ENCODE data around the gene NEURL3.

DNA sequence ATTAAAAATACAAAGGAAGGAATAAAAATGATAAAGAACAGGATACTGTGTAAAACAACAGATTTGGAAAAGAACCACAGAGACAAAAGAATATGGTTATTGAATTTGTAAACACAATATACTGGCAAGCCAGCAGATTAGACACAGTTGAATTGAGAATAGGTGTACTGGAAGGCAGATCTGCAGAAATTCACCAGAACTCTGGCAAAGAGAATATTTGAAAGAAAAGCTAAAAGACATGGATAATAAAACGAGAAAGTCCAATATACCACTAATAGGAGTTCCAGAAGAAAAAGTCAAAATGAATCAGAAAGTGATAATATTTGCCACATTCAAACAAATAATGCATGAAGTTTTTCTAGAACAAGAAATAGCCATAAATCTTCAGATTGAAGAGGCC, 11.9 kb upstream of the NEURL3 start:
- no peak for TF ChIP-seq POLR2A (IDR thresholded peaks at IDR 0.05)
- TF ChIP-seq, protein P1, sequence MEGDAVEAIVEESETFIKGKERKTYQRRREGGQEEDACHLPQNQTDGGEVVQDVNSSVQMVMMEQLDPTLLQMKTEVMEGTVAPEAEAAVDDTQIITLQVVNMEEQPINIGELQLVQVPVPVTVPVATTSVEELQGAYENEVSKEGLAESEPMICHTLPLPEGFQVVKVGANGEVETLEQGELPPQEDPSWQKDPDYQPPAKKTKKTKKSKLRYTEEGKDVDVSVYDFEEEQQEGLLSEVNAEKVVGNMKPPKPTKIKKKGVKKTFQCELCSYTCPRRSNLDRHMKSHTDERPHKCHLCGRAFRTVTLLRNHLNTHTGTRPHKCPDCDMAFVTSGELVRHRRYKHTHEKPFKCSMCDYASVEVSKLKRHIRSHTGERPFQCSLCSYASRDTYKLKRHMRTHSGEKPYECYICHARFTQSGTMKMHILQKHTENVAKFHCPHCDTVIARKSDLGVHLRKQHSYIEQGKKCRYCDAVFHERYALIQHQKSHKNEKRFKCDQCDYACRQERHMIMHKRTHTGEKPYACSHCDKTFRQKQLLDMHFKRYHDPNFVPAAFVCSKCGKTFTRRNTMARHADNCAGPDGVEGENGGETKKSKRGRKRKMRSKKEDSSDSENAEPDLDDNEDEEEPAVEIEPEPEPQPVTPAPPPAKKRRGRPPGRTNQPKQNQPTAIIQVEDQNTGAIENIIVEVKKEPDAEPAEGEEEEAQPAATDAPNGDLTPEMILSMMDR (IDR thresholded peaks at IDR 0.05), result no peak

Measured in adrenal gland (tissue), 5 donors.